Measurements from ENCODE around the gene VWA3A. TPM values are rescaled to one million over a fixed set of nuclear protein-coding genes. Genes with fewer than 3 reads are reported as not detected.
"Not testable (repeated sequence)": the region's sequence is repeated elsewhere in the genome, so short reads cannot be mapped to it uniquely, and the experiment has no call there.

VWA3A gene
- total RNA-seq = under 0.01 TPM in 2 replicates

DNA sequence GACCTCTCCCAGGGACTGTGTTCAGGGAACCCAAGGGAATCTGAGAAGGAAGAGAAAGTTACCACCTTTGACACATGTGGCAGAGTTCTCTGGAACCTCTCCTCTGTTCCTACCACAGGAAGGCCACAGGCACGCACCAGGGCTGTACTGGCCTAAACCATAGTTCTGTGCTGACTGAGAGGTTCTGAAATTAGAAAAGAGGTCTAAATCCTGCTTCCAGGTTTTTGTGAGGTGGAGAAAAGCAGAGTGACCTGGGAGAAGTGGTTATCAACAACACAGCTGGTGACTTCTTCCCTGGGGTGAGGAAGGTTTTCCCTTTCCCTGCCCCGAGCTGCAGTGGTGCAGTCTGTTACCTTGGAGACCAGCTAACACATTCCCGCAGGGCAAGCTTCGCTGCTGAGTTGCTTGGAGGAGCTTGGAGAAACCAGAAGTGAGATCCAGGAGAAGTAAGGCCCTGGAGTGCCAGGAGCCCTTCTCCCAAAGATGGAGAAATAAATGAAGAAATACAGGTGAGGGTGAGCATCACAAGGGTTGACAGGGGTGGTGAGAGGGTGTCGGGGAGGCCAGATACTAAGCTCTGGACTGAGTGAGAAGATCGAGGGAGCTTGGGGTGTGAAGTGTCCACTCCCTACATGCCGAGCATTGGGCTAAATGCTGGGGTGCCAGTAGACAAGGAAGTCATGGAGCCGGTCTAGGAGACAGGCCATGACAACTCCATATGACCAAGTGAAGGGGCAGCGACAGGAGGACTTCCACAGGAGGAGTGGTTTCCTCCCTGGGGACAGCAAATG lies at the start of gene VWA3A:
Gene VWA3A, plus strand, starts transcription at position 399 of the 791 bp plus-strand sequence. Its CDS starts 97 bp downstream, at position 496.
- DNase-seq (ENCODE audit: low read depth) = peak; percentile 61
- H3K4me3 ChIP-seq (ENCODE audit: low read depth, low read length) = no peak within 1 kb of the TSS
- TF ChIP-seq, protein P1, sequence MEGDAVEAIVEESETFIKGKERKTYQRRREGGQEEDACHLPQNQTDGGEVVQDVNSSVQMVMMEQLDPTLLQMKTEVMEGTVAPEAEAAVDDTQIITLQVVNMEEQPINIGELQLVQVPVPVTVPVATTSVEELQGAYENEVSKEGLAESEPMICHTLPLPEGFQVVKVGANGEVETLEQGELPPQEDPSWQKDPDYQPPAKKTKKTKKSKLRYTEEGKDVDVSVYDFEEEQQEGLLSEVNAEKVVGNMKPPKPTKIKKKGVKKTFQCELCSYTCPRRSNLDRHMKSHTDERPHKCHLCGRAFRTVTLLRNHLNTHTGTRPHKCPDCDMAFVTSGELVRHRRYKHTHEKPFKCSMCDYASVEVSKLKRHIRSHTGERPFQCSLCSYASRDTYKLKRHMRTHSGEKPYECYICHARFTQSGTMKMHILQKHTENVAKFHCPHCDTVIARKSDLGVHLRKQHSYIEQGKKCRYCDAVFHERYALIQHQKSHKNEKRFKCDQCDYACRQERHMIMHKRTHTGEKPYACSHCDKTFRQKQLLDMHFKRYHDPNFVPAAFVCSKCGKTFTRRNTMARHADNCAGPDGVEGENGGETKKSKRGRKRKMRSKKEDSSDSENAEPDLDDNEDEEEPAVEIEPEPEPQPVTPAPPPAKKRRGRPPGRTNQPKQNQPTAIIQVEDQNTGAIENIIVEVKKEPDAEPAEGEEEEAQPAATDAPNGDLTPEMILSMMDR (IDR thresholded peaks at IDR 0.05; ENCODE audit: insufficient read depth, low read depth, low read length) = no peak

DNA sequence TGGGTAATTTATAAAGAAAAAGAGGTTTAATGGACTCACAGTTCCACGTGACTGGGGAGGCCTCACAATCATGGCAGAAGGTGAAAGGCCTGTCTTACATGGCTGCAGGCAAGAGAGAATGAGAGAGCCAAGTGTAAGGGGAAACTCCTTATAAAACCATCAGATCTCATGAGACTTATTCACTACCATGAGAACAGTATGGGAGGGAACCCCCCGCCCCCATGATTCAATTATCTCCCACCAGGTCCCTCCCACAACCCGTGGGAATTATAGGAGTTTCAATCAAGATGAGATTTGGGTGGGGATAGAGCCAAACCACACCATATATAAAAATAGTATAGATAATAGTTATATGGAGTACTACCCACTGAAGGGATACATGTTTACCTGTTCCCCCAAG lies 48.5 kb upstream of the VWA3A start:
- DNase-seq (ENCODE audit: low read depth); H3K4me3 ChIP-seq (ENCODE audit: low read depth, low read length): not testable (repeated sequence)

DNA sequence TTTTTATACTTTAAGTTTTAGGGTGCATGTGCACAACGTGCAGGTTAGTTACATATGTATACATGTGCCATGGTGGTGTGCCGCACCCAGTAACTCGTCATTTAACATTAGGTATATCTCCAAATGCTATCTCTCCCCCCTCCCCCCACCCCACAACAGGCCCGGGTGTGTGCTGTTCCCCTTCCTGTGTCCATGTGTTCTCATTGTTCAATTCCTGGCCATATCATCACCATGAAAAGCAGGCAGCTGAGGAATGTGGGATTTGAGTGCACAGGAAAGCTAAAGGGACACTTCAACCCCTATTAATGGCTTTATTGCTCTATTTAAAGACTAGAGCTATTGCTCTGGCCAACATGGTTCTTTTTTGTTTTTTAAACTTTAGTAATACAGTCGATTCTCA lies 46.5 kb upstream of the VWA3A start:
- DNase-seq (ENCODE audit: low read depth) = not testable (repeated sequence)

GRCh38 chr16:22050963-22051362 lies 41.4 kb upstream of the VWA3A start:
- TF ChIP-seq, protein P1 (IDR thresholded peaks at IDR 0.05; ENCODE audit: insufficient read depth, low read depth, low read length) = no peak
- no peak for DNase-seq (ENCODE audit: low read depth)
- no peak overlapping the region for H3K4me3 ChIP-seq (ENCODE audit: low read depth, low read length)

More for the DNA sequence above, 46.5 kb upstream of the VWA3A start:
- H3K4me3 ChIP-seq (ENCODE audit: low read depth, low read length) = not testable (repeated sequence)

GRCh38 chr16:22052980-22053379 lies 39.4 kb upstream of the VWA3A start:
- TF ChIP-seq, protein P1 (IDR thresholded peaks at IDR 0.05; ENCODE audit: insufficient read depth, low read depth, low read length) = no peak
- no peak for DNase-seq (ENCODE audit: low read depth)
- H3K4me3 ChIP-seq (ENCODE audit: low read depth, low read length) = no peak overlapping the region

GRCh38 chr16:22053921-22054341 lies 38.4 kb upstream of the VWA3A start:
- H3K4me3 ChIP-seq (ENCODE audit: low read depth, low read length) = no peak overlapping the region
- no peak for DNase-seq (ENCODE audit: low read depth)
- TF ChIP-seq, protein P1 (IDR thresholded peaks at IDR 0.05; ENCODE audit: insufficient read depth, low read depth, low read length) = no peak

DNA sequence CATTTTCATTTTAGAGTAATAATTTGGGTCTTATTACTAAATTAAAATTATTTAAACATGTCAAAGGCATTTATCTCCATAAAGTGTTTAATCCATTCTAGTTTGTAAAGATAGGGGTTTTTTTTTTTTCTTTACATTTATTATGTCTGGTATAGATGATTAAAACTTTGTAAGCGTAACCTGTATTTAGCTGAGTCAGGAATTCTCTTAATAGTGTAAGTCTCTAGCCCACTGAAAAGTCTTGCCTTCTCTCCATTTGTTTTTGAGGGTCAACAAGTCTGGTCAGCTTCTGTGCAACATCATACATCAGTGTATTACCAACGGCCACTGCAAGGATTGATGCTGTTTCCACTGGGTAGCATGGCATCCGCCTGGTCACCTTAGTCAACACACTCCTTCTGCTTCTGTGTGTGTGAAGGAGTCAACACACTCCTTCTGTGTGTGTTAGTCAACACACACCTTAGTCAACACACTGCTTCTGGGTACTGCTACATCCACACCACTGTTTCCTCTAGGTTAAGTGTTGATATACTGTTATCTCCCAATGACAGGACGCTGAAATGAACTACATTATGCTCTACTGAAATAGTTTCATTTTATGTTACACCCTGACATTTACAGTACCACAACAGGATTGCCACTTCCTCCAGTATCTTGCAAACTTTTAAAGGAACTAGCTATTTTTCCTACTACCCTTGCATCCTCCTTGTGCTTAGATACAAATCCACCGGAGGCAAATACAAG lies 37.3 kb upstream of the VWA3A start:
- no peak for DNase-seq (ENCODE audit: low read depth)
- no peak overlapping the region for H3K4me3 ChIP-seq (ENCODE audit: low read depth, low read length)
- TF ChIP-seq, protein P1 (IDR thresholded peaks at IDR 0.05; ENCODE audit: insufficient read depth, low read depth, low read length) = no peak

Measured in fibroblast of villous mesenchyme (primary cell).